Bronchial epithelial cell (primary cell): ENCODE measurements around the gene UMODL1. TPM values are rescaled to one million over a fixed set of nuclear protein-coding genes. Genes with fewer than 3 reads are reported as not detected.

Experiments
- DNase-seq: peaks from one replicate; pipeline ENCODE4 v3.0.0-alpha.2; 2010; ENCODE audit warnings: low read depth
- FAIRE-seq: peaks from 2 replicates; lab custom pipeline; 2011; peaks lifted over from hg19 to GRCh38; lab: Jason Lieb, UNC
- H3K27me3 ChIP-seq: 2 replicates; pipeline ENCODE4 v1.5.1; 2011; ENCODE audit warnings: low read length; ENCODE audit not compliant: control insufficient read depth, insufficient read depth
- H3K36me3 ChIP-seq: 2 replicates; pipeline ENCODE4 v1.5.1; 2011; ENCODE audit warnings: low read length; ENCODE audit not compliant: control insufficient read depth, insufficient read depth
- H3K4me3 ChIP-seq: 2 replicates; pipeline ENCODE4 v1.5.1; 2011; ENCODE audit warnings: mild to moderate bottlenecking, low read depth, low read length, control low read depth
- total RNA-seq: library from RNA; depleted of rRNA; stranded (reverse); fragments of >200 nt; gene quantifications from 2 replicates; pipeline ENCODE4 v1.2.1, GENCODE V29; 2014
- TF ChIP-seq, protein P1 (sequence below): IDR thresholded peaks from 2 replicates; pipeline ENCODE4 v1.5.1; 2011; ENCODE audit warnings: mild to moderate bottlenecking, moderate library complexity, low read length, control low read depth, inconsistent platforms; ENCODE audit not compliant: insufficient read depth, severe bottlenecking

UMODL1 gene
- total RNA-seq, 1 donor from 2014 or later, result not detected

DNA sequence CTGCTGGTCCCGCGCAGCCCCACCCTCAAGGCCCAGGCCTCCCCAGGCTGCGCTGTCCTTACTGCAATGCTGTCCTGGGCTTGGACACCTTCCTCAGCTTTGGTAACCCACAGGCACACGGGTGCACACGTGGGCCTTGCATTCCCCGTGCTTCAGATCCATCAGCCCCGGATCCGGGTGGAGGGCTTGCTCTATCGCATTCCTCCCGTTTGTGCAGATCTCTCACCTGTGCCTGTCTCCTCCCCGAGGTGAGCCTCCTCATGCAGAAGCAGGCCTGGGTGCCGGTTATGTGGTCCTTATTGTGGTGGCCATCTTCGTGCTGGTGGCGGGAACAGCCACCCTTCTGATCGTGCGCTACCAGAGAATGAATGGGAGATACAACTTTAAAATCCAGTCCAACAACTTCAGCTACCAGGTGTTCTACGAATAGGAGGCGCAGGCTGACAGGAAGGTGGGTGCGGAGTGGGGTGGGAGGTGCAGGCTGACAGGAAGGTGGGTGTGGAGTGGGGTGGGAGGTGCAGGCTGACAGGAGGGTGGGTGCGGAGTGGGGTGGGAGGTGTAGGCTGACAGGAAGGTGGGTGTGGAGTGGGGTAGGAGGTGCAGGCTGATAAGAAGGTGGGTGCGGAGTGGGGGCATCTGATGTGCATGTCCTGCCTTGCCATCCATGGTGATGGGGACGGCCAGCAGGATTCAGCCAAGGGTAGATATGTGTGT is 66.2 kb downstream of the UMODL1 start:
- FAIRE-seq (no peak), DNase-seq (no peak)
- Histone ChIP-seq H3K27me3 (peaks cover 1% of the 10 kb centered on the region), H3K4me3 (no peak overlapping the region), H3K36me3 (no peaks in the 10 kb centered on the region)
- TF ChIP-seq, protein P1, sequence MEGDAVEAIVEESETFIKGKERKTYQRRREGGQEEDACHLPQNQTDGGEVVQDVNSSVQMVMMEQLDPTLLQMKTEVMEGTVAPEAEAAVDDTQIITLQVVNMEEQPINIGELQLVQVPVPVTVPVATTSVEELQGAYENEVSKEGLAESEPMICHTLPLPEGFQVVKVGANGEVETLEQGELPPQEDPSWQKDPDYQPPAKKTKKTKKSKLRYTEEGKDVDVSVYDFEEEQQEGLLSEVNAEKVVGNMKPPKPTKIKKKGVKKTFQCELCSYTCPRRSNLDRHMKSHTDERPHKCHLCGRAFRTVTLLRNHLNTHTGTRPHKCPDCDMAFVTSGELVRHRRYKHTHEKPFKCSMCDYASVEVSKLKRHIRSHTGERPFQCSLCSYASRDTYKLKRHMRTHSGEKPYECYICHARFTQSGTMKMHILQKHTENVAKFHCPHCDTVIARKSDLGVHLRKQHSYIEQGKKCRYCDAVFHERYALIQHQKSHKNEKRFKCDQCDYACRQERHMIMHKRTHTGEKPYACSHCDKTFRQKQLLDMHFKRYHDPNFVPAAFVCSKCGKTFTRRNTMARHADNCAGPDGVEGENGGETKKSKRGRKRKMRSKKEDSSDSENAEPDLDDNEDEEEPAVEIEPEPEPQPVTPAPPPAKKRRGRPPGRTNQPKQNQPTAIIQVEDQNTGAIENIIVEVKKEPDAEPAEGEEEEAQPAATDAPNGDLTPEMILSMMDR, result no peak

DNA sequence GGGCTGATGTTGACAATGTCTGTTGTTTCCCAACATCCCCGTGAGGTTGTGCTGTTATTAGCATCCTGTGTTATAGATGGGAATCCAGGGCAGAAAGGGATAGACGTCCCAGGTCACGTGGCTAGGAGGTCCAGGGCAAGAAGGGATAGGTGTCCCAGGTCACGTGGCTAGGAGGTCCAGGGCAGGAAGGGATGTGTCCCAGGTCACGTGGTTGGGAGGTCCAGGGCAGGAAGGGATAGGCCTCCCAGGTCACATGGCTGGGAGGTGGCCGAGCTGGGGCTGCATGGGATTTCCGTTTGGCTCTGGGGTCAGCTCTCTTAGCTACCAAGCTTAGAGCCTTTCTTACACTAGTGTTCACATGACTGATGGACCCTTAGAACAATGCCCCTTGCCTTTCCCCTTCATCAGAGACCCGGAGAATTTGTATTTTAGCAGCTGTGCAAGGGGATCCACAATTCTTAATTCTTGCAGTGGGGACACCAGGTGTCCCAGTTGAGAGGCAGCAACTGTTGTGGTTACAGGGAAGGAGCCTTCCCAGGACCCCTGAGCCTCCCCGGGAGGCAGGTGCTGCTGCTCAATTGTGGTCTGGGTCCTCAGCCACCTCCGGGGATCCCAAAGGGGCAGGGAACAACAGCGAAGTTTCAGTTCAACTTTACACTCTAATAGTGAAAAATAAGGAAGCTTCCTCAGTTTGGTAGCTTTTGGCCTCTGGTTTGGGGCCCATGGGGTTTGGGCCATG is 69.2 kb downstream of the UMODL1 start:
- no peak for DNase-seq
- TF ChIP-seq, protein P1, result no peak
- Histone ChIP-seq H3K4me3 (no peak overlapping the region), H3K27me3 (no peaks in the 10 kb centered on the region), H3K36me3 (no peaks in the 10 kb centered on the region)
- FAIRE-seq, result no peak

DNA sequence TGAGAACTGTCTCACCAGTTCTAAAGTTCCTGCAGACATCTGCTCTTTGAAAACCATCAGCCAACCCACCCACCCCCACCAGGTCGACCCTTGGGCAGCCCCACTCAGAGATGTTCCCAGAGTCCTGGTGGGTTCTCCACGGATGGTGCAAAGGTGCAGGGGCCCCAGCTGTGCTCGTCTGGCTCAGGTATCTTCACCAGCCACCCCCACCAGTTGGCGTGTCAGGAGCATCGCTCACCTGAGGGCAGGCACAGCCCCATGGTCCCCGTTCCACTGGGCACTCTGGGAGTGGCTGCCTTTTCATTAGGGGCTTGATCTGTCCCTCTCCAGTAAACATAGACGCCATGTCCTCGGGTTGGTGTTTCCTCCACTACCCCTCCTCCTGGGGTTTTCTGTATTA is 70.5 kb downstream of the UMODL1 start:
- Histone ChIP-seq H3K4me3 (no peak overlapping the region), H3K27me3 (no peaks in the 10 kb centered on the region), H3K36me3 (no peaks in the 10 kb centered on the region)
- TF ChIP-seq, protein P1, result no peak
- no peak for DNase-seq
- no peak for FAIRE-seq

DNA sequence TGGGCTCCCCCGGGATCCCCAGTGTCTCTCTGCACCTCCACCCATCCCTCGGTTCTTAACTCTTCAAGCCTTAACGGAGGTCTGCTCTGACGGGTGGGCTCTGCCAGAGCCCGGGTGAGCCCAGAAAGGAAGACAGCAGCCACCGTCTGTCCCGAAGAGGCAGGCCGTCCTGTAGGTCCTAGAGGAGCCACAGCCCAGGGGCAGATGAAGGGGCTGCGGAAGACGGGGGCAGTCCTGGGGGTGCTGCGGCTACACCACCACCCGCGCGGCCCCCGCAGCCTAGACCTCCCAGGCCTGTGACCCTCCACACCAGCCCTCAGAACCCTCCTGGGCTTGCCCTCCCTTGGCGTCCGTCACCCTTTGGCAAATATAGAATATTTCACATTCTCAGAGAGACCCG is 71.0 kb downstream of the UMODL1 start:
- Histone ChIP-seq H3K4me3 (no peak overlapping the region), H3K36me3 (no peaks in the 10 kb centered on the region), H3K27me3 (no peaks in the 10 kb centered on the region)
- DNase-seq (no peak), FAIRE-seq (no peak)
- TF ChIP-seq, protein P1, result no peak

DNA sequence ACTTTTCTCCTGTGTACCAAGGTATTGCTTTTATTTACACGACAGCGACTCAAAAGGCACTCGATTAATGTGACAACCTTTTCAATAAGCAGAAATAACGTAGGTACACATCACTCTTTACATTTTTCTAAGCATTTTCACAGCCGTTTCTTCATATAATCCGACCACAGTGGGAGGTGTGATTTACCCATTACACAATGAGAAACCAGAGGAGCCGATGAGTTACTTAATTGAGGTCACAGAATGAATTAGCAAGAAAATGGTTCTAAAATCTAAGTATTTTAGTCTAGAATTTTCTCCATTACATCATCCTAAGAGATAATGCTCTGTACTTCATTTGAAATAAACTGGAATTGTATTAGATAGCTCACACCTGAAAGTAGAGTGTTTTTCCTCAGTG is 71.5 kb downstream of the UMODL1 start:
- Histone ChIP-seq H3K36me3 (no peaks in the 10 kb centered on the region), H3K4me3 (no peak overlapping the region), H3K27me3 (no peaks in the 10 kb centered on the region)
- DNase-seq (no peak), FAIRE-seq (no peak)
- TF ChIP-seq, protein P1, result no peak
